ENCODE measurements around the gene SIGMAR1.
A peak's percentile ranks its signal among the peaks of the same experiment; 100 is the strongest.

The SIGMAR1 gene

GRCh38 chr9:34603610-34604231 lies 33.9 kb downstream of the SIGMAR1 start:
- H3K4me3 Mint-ChIP-seq, result no peak overlapping the region
- peak; percentile 77 for ATAC-seq (replicated peaks; ENCODE audit: extremely low read depth, poor library complexity, severe bottlenecking)

GRCh38 chr9:34601937-34602573 lies 35.5 kb downstream of the SIGMAR1 start:
- Mint-ChIP-seq H3K4me3 (no peak overlapping the region), H3K27ac (ENCODE audit: low read depth) (no peak overlapping the region), H3K36me3 (ENCODE audit: insufficient read depth) (peaks cover 4% of the 10 kb centered on the region), H3K9me3 (no peaks in the 10 kb centered on the region), H3K4me1 (no peaks in the 10 kb centered on the region), H3K27me3 (peaks cover 9% of the 10 kb centered on the region)
- ATAC-seq (replicated peaks; ENCODE audit: extremely low read depth, poor library complexity, severe bottlenecking) (no peak), DNase-seq (ENCODE audit: low spot score in 2 of 2) (no peak)

More at GRCh38 chr9:34603610-34604231, 33.9 kb downstream of the SIGMAR1 start:
- DNase-seq (ENCODE audit: low spot score in 2 of 2), result peak; percentile 62 to 77
- H3K27ac Mint-ChIP-seq (ENCODE audit: low read depth), result no peak overlapping the region
- H3K9me3 Mint-ChIP-seq, result no peaks in the 10 kb centered on the region
- no peaks in the 10 kb centered on the region for H3K27me3 Mint-ChIP-seq
- H3K36me3 Mint-ChIP-seq (ENCODE audit: insufficient read depth), result peaks cover 4% of the 10 kb centered on the region
- H3K4me1 Mint-ChIP-seq, result no peaks in the 10 kb centered on the region

- Mint-ChIP-seq H3K4me3 (no peak overlapping the region), H3K36me3 (ENCODE audit: insufficient read depth) (peaks cover 4% of the 10 kb centered on the region)
Measured at GRCh38 chr9:34600908-34601307, 36.7 kb downstream of the SIGMAR1 start.

GRCh38 chr9:34599546-34599945 lies 38.0 kb downstream of the SIGMAR1 start:
- DNase-seq (ENCODE audit: low spot score in 2 of 2), result no peak

More at GRCh38 chr9:34600908-34601307, 36.7 kb downstream of the SIGMAR1 start:
- no peak for DNase-seq (ENCODE audit: low spot score in 2 of 2)
- Mint-ChIP-seq H3K9me3 (no peaks in the 10 kb centered on the region), H3K4me1 (no peaks in the 10 kb centered on the region), H3K27ac (ENCODE audit: low read depth) (no peak overlapping the region), H3K27me3 (peaks cover 18% of the 10 kb centered on the region)
- ATAC-seq (replicated peaks; ENCODE audit: extremely low read depth, poor library complexity, severe bottlenecking), result no peak

GRCh38 chr9:34594177-34594576 lies 43.4 kb downstream of the SIGMAR1 start:
- no peak overlapping the region for H3K4me3 Mint-ChIP-seq
- H3K9me3 Mint-ChIP-seq, result no peaks in the 10 kb centered on the region
- H3K4me1 Mint-ChIP-seq, result peaks cover 18% of the 10 kb centered on the region
- H3K27ac Mint-ChIP-seq (ENCODE audit: low read depth), result no peak overlapping the region
- DNase-seq (ENCODE audit: low spot score in 2 of 2) (no peak), ATAC-seq (replicated peaks; ENCODE audit: extremely low read depth, poor library complexity, severe bottlenecking) (no peak)
- H3K36me3 Mint-ChIP-seq (ENCODE audit: insufficient read depth), result peaks cover 4% of the 10 kb centered on the region
- peaks cover 58% of the 10 kb centered on the region for H3K27me3 Mint-ChIP-seq

More at GRCh38 chr9:34599546-34599945, 38.0 kb downstream of the SIGMAR1 start:
- no peaks in the 10 kb centered on the region for H3K9me3 Mint-ChIP-seq
- no peaks in the 10 kb centered on the region for H3K4me1 Mint-ChIP-seq
- no peak overlapping the region for H3K4me3 Mint-ChIP-seq
- H3K36me3 Mint-ChIP-seq (ENCODE audit: insufficient read depth), result peaks cover 2% of the 10 kb centered on the region
- peak overlapping the region; percentile 7 for H3K27ac Mint-ChIP-seq (ENCODE audit: low read depth)
- peaks cover 21% of the 10 kb centered on the region for H3K27me3 Mint-ChIP-seq
- ATAC-seq (replicated peaks; ENCODE audit: extremely low read depth, poor library complexity, severe bottlenecking), result no peak

- no peak overlapping the region for H3K27ac Mint-ChIP-seq (ENCODE audit: low read depth)
- H3K27me3 Mint-ChIP-seq, result peaks cover 68% of the 10 kb centered on the region
- H3K36me3 Mint-ChIP-seq (ENCODE audit: insufficient read depth), result peaks cover 4% of the 10 kb centered on the region
- H3K4me3 Mint-ChIP-seq, result peak overlapping the region; percentile 80
- no peaks in the 10 kb centered on the region for H3K9me3 Mint-ChIP-seq
- ATAC-seq (replicated peaks; ENCODE audit: extremely low read depth, poor library complexity, severe bottlenecking) (no peak), DNase-seq (ENCODE audit: low spot score in 2 of 2) (no peak)
- H3K4me1 Mint-ChIP-seq, result peaks cover 28% of the 10 kb centered on the region
Measured at GRCh38 chr9:34592895-34593601, 44.5 kb downstream of the SIGMAR1 start.

- H3K27ac Mint-ChIP-seq (ENCODE audit: low read depth), result no peak overlapping the region
- peak overlapping the region; percentile 80 for H3K4me3 Mint-ChIP-seq
- H3K27me3 Mint-ChIP-seq, result peaks cover 68% of the 10 kb centered on the region
- H3K9me3 Mint-ChIP-seq, result no peaks in the 10 kb centered on the region
- ATAC-seq (replicated peaks; ENCODE audit: extremely low read depth, poor library complexity, severe bottlenecking), result no peak
- DNase-seq (ENCODE audit: low spot score in 2 of 2), result no peak
- peaks cover 28% of the 10 kb centered on the region for H3K4me1 Mint-ChIP-seq
- H3K36me3 Mint-ChIP-seq (ENCODE audit: insufficient read depth), result peaks cover 4% of the 10 kb centered on the region
Measured at GRCh38 chr9:34591917-34592866, 45.4 kb downstream of the SIGMAR1 start.

GRCh38 chr9:34591248-34591916 lies 46.2 kb downstream of the SIGMAR1 start:
- peak overlapping the region; percentile 80 for H3K4me3 Mint-ChIP-seq
- ATAC-seq (replicated peaks; ENCODE audit: extremely low read depth, poor library complexity, severe bottlenecking), result peak; percentile 48
- no peak overlapping the region for H3K27ac Mint-ChIP-seq (ENCODE audit: low read depth)
- peak; percentile 56 to 72 for DNase-seq (ENCODE audit: low spot score in 2 of 2)
- no peaks in the 10 kb centered on the region for H3K9me3 Mint-ChIP-seq
- H3K36me3 Mint-ChIP-seq (ENCODE audit: insufficient read depth), result peaks cover 4% of the 10 kb centered on the region
- peaks cover 28% of the 10 kb centered on the region for H3K4me1 Mint-ChIP-seq
- H3K27me3 Mint-ChIP-seq, result peaks cover 72% of the 10 kb centered on the region

- Mint-ChIP-seq H3K27ac (ENCODE audit: low read depth) (no peak overlapping the region), H3K4me3 (peak overlapping the region; percentile 80), H3K36me3 (ENCODE audit: insufficient read depth) (peaks cover 4% of the 10 kb centered on the region), H3K4me1 (peaks cover 28% of the 10 kb centered on the region), H3K9me3 (no peaks in the 10 kb centered on the region), H3K27me3 (peaks cover 72% of the 10 kb centered on the region)
- no peak for ATAC-seq (replicated peaks; ENCODE audit: extremely low read depth, poor library complexity, severe bottlenecking)
- no peak for DNase-seq (ENCODE audit: low spot score in 2 of 2)
Measured at GRCh38 chr9:34590381-34591247, 47.0 kb downstream of the SIGMAR1 start.

GRCh38 chr9:34589636-34590380 lies 47.8 kb downstream of the SIGMAR1 start, which contains the start of gene CNTFR:
Gene CNTFR, minus strand, starts transcription at chr9:34589724. Its CDS starts 20,743 bp downstream, at chr9:34568981.
- Mint-ChIP-seq H3K9me3 (no peaks in the 10 kb centered on the region), H3K36me3 (ENCODE audit: insufficient read depth) (peaks cover 4% of the 10 kb centered on the region), H3K27me3 (peaks cover 80% of the 10 kb centered on the region), H3K4me1 (peaks cover 28% of the 10 kb centered on the region), H3K4me3 (peak within 1 kb of the TSS; percentile 80), H3K27ac (ENCODE audit: low read depth) (no peak within 1 kb of the TSS)
- DNase-seq (ENCODE audit: low spot score in 2 of 2) (no peak), ATAC-seq (replicated peaks; ENCODE audit: extremely low read depth, poor library complexity, severe bottlenecking) (peak; percentile 7)
